Measurements from ENCODE around the gene SLIRP.

DNA sequence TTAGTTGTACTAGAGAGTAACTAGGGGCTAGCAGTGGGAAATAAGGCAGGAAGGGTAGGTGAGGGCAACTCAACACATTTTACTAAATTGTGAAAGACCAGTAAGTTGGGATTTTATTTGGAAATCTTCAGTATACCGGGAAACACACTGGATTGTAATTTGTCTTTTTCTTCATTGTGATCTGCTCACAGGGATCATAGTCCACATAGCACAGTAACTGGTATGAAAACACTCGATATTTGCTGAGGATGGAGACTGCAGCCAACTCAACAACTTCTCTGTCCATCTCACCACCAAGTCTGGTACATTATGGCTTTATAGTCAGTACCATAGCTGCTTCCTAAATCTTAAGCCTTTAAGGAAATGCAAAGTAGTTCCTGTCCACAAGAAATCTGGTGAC, 2.5 kb downstream of the SLIRP start:
- TF ChIP-seq, protein P1, sequence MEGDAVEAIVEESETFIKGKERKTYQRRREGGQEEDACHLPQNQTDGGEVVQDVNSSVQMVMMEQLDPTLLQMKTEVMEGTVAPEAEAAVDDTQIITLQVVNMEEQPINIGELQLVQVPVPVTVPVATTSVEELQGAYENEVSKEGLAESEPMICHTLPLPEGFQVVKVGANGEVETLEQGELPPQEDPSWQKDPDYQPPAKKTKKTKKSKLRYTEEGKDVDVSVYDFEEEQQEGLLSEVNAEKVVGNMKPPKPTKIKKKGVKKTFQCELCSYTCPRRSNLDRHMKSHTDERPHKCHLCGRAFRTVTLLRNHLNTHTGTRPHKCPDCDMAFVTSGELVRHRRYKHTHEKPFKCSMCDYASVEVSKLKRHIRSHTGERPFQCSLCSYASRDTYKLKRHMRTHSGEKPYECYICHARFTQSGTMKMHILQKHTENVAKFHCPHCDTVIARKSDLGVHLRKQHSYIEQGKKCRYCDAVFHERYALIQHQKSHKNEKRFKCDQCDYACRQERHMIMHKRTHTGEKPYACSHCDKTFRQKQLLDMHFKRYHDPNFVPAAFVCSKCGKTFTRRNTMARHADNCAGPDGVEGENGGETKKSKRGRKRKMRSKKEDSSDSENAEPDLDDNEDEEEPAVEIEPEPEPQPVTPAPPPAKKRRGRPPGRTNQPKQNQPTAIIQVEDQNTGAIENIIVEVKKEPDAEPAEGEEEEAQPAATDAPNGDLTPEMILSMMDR (IDR thresholded peaks at IDR 0.05), result no peak
- TF ChIP-seq POLR2A (IDR thresholded peaks at IDR 0.05) (no peak), POLR2AphosphoS5 (IDR thresholded peaks at IDR 0.05; ENCODE audit: insufficient read depth in 1 of 2, low read depth in 1 of 2) (no peak)
